Putamen (tissue), 1 donor: Measurements from ENCODE around the gene COPA.
A peak's percentile ranks its signal among the peaks of the same experiment; 100 is the strongest.

Experiments used
- DNase-seq: peaks from one replicate; pipeline ENCODE4 v3.0.0-alpha.2; 2016; ENCODE audit warnings: low spot score

Gene COPA

DNA sequence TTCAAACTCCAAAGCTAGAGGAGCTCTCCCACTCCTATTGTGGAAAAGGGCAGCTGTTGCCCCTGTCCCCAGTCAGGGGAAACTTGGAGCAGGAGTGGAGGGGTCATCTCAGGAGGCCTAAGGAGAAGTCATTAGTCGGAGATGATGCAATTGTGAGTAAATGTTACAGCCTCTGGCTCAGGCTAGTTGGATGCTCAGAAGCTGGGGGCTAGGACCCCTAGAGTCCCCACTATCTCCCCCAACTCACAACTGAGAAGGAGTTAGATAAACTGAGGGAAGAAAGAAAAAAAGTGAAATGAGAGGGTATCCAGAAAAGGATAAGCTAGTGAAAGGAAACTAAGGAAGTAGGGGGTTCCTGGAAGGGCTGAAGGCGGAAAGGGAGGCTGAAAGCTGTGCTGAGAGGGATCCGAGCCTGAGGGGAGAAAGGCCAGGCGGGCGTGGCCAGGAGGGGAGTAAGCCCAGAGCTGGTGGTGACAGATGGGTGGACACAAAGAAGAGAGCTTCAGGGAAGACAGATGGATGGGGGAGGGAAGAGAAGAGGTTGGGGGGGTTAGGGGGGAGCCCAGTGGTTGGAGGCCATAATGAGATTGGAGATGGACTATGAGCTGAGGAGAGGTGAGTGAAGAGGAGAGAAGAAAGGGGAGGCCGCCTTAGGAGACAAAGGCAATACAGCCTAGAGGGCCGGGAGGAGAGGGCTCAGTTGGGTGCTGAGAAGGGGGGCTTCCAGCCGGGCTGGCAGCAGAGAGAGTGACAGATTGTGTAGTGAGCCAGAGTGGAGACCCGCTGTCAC is 19.3 kb upstream of the COPA start:
- DNase-seq: no peak

DNA sequence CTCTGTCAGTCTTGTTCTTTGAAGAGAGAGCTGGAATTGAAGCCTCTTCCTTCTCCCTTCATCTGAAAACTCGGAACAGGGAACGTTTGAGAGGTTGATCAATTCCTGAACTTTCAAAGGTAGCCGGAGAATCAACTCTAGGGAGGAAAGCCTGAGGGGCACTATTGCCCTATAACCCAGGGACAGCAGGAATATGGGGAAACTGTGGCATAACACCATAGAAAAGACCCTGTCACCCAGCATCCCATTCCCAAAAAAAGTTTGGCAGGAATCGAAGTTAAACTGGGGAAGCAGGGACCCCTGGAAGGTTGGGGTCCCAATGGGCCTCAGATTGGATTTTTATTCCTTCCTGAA is 18.7 kb upstream of the COPA start:
- no peak for DNase-seq

DNA sequence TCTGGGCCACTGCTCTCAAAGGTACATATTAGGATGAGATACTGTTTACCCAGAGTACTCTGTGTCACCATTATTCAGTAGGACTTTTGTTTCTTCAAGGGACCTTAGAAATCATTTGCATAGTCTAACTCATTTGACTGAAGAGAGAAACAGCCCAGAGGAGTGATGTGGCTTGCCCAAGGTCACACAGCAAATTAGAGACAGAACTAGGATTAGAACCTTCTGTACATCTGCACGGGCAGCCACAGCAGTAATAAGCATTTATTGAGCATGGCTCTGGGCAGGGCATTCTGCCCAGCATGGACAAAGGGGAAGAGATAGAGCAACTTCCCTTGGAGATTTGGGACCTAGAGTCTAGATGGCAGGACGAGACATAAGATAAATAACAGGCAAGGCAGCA is 18.1 kb upstream of the COPA start:
- DNase-seq: no peak

DNA sequence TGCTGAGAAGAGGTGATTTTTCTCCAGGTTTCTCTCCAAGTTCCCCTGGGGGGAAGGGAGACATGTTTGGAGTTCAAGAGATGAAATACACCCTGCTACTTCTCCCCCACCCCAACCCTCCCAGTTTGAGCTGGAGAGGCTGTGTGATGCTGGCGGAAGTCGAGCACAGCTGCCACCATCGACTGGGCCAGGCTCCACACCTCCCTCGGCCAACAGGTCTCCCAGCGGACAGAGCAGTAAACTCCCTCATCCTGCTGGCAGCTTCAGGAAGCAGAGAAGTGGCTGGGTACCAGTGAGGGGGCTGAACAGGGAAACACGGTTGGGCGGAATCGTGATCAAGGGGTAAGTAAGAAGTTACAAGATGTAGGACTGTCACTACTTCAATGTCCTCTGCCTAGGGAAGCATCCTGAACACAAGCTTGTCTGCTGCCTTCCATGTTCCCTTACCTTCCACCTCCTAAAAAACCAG is 17.2 kb upstream of the COPA start:
- no peak for DNase-seq

DNA sequence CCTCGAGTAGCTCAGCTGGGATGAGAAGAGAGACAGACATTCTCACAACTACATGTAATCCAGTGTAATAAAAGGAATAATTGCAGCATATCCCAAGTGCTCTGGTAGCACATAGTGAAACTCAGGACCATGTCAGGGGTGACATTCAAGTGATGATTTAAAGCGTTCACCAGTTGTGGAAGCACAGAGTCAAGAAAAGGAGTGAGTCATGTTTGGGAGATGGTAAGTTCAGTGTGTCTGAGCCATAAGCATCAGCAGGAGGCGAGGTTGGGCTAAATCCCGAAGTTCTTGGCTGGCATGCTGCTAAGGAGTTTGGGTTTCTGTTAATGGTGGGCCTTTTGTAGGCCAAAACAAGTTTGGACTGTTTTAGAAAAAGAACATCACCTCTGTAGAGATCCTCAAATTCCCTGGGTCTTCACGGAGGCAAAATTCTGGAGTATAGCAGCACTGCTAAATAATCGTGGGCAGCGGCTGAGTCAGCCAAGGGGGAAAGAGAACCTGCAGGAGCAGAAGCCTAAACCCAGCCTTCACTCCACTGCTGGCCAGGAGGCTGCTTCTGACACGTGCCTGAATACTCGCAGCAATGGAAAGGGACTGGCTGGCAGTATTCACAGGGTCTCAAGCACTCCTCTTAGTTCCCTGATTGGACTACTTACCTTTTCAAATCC is 16.6 kb upstream of the COPA start:
- no peak for DNase-seq

DNA sequence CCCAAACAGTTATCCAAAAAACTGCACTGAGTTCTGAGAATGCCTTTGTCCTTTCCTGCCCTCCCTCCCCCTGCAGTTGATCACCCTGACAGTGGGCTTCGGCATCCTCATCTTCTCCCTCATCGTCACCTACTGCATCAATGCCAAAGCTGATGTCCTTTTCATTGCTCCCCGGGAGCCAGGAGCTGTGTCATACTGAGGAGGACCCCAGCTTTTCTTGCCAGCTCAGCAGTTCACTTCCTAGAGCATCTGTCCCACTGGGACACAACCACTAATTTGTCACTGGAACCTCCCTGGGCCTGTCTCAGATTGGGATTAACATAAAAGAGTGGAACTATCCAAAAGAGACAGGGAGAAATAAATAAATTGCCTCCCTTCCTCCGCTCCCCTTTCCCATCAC is 15.0 kb upstream of the COPA start:
- DNase-seq: no peak

DNA sequence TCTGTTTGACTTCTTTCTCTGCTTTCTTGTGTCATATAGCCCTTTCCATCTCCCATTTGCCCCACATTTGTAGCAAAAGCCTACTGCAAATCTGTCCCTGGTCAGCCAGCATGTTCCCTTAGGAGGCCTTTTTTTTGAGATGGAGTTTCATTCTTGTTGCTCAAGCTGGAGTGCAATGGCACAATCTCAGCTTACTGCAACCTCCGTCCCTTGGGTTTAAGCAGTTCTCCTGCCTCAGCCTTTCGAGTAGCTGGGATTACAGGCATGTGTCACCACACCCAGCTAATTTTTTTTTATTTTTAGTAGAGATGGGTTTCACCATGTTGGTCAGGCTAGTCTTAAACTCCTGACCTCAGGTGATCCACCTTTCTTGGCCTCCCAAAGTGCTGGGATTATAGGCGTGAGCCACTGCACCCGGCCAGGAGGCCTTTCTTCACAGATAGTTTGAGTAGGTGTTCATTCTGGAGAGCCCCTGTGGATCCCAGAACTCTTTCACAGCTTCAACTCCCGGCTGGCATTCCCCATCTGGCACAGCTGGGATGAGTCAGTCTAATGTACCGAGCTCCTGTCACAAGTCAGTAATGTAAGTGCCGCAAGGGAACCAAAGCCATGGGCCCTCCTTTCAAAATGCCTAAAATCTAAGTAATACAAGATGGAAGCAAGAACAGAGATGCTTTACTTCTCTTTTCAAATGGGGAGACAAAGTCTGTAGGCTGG is 14.4 kb upstream of the COPA start:
- DNase-seq: no peak

DNA sequence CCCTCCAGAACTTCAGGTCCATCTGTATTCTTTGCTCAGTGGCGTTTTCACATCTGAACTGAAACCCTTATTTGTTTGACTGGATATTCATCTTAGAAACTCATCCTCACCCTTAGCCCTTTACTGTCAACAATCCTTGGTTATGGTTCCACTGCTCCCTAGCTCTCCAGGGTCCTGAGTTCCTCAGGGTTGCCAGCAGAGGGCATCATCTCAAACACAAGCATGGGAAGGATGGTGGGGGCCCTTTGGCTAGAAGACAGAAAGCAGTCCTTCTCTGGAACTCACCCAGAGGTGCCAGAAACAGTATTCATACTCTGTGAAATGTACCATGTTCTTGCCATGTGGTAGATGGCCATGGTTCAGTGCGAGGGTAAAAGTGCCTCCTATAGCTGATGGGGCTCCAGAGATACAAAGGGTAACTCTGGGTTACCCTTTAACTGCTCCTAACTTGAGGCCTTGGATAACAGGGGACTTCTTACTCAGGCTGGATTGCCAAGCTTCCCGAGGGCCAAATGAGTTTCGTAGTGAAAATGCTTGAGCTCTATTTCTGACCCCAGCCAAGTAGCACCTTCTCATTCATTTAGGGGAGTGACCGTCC is 11.4 kb upstream of the COPA start:
- DNase-seq: no peak

DNA sequence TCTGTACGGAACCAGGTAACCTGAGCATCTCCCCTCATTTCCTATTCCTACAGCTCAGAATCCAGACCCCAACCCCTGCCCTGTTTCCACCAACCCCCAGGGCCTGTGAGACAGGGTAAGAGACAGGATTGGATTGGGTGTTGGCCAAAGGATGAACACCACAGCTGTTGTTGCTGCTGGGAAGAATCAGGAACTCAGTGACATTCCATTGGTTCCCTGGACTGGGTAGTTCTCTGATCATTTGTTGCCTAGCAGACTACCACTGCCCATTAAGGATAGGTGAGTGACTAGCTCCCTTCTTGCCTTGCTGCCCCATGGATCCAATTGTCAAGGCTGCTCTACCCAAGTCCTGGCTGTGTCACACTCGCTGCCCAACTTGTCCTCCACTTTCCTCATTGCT is 10.2 kb upstream of the COPA start:
- DNase-seq: no peak

DNA sequence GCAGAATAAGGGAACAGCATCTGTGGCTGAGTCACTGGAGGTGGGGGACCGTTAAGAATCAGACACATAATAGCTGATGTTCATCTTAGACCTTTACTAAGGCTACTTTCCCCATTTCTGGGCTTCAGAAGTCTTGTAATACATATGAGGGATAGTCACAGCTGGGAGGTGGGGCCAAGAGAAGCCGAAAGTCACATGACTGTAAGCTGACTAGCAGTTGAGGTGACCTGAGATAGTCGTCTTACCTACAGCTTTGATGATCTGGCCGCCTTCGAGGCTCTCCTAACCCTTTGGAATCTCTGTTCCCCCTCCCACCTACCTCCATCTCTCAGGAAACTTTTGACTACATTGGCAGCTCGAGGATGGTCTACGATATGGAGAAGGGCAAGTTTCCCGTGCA is 9.5 kb upstream of the COPA start:
- DNase-seq: no peak

DNA sequence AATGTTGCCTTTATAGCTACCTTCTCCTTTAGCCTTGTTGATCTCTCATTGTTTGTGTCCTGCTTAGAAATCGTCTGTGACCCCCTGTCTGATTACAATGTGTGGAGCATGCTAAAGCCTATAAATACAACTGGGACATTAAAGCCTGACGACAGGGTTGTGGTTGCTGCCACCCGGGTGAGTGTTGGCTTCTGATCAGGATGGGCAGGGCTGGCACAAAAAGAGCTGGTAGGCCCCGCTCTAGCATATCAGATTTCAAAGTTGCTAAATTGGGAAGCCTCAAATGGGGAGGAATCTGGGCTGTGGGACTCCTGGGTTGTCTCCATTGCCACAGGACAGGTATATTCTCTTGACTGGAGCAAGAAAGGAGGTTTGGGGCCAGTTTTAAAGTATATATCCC is 8.6 kb upstream of the COPA start:
- no peak for DNase-seq

DNA sequence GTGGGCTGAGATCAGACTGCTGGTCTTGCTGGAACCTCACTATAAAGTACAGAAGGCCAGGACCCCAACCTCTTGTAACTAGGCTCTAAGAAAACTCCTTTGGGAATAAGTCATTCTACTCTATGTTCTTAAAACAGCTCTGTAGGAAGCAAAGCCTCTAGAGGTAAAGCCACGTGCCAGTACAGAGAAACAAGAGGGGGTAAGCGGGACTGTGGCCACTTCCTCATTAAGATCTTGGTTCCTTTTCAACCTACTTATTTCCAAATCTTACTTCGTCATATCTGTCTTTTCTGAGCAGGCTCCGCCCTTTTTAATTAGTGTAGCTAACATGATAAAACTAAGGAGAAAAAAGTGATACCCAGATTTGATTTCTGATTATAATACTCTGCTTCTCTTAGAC is 3.9 kb upstream of the COPA start:
- no peak for DNase-seq

DNA sequence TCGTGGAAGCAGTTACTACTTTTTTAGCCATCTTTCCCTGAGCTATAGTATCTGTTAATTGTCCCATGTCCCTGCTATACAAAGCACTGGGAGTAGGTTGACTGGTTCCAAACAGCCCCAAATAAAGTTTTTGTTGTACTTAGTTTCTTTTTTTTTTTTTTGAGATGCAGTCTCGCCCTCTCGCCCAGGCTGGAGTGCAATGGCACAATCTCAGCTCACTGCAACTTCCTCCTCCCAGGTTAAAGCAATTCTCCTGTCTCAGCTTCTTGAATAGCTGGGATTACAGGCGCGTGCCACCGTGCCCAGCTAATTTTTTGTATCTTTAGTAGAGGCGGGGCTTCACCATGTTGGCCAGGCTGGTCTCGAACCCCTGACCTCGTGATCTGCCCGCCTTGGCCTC is 3.4 kb upstream of the COPA start:
- DNase-seq: no peak

DNA sequence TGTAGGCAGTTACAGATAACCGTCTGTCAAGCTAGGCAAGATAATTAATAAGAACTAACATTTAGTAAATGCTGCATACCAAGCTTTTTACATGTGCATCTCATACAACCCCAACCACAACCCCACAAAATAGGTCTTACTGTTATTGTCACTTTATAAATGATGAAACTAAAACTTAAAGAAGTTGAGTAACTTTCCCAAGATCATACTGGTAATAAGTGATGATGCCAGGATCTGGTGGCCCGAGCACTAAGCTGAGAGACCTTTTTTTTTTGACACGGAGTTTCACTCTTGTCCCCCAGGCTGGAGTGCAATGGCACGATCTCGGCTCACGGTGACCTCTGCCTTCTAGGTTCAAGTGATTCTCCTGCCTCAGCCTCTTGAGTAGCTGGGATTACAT is 1.9 kb upstream of the COPA start:
- DNase-seq: no peak

DNA sequence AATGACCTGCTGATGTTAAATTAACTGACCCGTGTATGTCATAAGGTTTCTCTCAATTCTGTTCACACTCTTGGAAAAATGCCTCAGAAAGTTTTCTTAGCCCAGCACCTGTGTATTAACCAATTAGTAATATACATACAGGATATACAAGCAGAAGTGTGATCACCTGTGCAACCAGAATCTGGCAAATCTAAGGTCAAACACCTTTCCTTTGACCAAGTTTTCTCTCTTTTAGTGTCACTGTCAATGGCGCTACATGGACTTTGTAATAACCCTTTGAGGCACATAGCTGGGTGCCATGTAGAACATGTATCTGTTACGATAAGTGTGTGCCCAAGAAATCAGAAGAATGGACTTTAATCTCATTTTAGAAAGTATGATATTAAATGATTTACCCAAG is 1.2 kb upstream of the COPA start:
- DNase-seq: no peak

DNA sequence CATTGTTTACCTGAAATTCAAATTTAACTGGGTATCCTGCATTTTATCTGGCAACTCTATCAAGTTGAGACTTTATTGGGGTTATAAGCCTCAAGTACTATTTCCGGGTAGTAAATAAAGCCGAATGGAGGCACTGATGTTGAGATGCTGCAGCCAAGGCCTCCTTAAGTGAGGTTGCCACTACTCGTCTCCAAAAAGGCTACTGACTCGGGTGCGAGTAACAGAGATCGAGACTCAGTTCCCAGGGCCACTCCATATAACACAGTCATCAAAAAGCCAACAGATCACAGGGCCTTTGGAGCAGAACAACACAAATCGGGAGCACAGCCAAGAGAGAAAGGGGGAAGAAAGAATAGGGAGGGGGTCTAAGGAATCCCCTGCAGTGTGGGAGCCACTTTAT is 524 bp downstream of the COPA start:
- DNase-seq: no peak

DNA sequence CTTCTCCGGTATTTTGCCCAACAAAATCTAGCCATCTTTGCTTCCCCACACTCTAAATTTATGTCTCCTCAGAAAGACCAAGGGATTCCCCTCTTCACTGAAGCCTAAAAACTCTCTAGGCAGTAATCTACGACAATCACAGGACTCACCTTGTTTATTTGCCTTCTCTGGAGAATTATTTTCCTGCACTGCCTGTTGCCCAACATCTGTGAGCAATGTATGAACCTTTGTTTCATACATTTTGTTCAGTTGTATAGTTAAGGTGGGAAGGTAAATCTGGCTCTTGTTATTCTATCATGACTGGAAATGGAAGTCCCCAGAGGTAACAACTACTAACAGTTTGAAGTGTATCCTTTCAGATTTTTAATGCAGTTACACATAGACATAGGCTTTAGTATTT is 2.2 kb downstream of the COPA start:
- DNase-seq: no peak

DNA sequence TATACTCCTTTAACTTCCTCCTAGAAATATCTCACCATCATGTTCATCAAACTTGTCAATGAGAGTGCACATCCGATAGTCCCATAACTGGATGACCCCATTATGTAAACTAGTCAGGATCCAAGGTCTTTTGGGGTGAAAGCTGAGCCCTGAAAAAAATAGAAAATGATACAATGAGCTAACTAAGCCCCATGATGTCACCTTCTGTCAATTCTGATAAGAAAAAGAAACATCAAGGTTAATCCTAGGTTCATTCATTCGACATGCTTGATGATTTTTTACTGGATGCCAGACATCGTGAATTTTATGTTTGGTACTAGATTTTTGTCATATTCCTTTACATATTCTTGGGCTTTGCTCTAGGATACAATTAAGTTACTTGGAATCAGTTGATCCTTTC is 2.9 kb downstream of the COPA start:
- DNase-seq: no peak

DNA sequence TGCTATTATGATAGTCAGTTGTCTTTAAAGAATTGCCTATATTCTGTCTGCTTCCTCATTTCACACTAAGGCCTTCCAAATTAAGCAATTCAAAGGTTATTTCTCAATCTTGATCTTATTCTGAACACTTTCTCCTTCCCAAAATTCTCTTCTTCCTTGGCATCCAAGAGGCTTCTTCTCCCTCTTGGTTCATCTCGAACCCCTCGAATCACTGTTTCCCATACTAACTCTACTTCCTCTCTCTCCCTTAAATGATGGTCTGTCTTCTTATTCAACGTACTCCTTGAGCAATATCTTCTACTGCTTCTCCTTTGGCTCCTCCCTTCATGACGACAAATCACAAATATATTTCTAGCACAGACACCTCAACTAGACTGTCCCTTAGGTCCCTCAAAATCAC is 4.5 kb downstream of the COPA start:
- DNase-seq: no peak

DNA sequence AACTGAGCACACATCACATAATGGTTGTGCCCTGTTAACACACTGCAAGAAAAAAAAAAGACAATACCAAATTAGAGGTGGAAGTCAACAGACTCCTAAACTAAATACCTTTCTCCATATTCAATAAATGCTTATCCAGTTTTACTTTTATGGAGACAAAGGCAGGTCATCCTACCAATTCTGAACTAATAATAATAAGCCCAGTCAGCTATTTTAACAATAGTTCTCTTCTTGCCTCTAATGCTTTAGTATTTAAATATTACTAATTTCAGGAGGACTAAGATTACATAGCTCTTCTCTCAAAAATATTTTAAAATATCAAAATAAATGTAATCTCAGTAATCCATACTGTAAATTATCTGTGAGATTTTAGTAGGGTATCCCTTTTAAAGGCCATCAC is 10.5 kb downstream of the COPA start:
- no peak for DNase-seq

DNA sequence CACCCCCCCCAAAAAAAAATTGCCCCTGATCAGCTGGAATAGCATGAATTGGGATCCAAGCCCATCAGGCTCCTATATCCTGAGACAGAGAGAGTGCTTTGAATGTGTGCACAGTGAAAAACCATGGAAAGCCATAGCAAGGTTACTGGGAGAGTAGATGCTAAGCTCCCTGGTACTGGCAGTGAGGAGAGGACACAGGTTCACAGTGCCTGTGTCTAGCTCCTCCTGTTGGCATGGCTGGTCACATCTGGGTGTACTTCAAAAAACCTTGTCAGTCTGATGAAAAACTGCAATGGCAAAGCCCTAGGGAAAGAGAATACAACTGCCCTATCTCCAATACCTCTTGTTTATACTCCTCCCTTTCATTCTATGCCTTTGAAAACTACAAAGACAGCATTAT is 12.9 kb downstream of the COPA start:
- DNase-seq: no peak

DNA sequence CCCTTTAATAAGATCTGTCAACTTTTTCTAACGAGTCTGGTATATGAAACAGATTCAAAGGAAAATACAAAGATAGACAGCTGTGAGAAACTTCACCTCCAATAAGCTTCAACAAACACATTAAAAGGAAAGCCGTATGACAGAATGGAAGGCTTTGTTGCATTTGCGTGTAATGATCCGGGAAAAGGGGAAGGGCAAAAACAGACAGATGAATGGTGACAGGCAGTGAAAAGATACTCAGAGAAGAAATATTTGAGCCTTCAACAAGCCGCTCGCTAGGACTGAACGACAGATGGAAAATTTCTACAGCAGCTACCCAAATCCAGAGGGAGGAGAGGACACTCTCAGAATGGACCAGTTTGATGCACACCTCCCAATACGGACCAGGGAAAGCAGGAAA is 14.9 kb downstream of the COPA start:
- DNase-seq: peak; percentile 83

DNA sequence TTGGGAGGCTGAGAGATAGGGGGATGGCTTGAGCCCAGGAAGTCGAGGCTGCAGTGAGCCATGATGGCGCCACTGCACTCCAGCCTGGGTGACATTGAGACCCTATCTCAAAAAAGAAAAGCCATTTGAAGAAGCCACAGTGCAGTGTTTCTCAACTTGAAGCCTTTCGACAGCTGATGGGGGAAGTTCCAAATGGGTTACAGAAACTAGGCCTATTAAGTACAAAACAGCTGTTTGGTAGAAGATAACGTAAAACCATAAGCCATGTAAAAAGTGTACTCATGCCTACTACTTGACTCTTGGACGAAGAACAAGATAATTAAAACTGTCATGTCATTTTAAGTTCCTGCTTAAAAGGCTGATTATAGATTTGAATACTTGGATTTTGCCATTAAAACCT is 16.6 kb downstream of the COPA start:
- DNase-seq: no peak
